ENCODE data around the gene SLC4A5. TPM values are rescaled to one million over a fixed set of nuclear protein-coding genes. Genes with fewer than 3 reads are reported as not detected.

Gene SLC4A5
- total RNA-seq, 5 donors from 2014 or later (not counting 1 experiment from before 2014, with no cell fraction given) = 10.1 to 19.3 (median 14.6) TPM

DNA sequence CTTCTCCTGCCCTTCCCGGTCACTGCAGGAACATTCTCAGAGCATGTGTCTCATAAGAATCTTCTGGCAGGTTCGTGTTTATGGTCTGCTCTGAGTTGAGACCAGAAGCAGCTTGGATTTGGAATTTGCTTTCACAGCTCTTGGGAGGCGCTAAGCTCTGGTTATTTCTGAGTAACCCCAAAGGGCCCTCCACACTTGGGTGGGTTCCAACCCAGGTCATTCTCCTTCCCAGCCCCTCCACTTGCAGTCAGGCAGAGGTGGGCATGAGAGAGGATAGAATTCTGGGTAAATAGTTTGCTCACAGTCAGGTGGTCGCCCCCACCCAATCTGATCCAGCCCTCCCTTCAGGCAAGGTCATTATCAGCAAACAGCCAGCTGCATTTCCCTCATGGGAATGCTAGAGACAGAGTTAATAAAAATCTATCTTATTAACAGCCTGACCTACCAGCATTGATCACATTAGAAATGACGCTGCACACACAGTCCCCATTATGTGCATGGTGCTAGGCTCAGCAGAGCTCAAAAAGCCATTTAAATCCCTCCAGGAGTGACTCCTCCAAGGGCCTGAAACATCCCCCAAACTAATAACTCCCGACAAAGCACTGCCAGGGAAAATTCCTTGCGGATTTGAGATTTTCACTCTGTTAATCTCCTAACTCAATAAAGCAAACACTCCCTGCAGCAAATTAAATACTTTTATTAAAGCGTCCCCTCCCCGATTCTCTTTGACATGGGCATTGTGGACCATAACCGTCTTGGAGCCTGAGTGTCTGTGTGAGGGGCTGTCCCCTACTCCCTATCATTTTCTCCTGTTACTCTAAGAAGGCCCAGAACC lies 61.9 kb downstream of the SLC4A5 start:
- H3K9me3 Mint-ChIP-seq = no peaks in the 10 kb centered on the region
- POLR2A ChIA-PET = no interaction called here
- Histone ChIP-seq H3K27ac (ENCODE audit: low read length) (no peak overlapping the region), H3K4me3 (ENCODE audit: control insufficient read depth in 1 of 2, extremely low read depth in 1 of 2, low read length in 1 of 2) (no peak overlapping the region), H3K27me3 (replicated peaks in 1 of 2; ENCODE audit: control insufficient read depth in 2 of 2, extremely low read depth in 1 of 2, insufficient read depth in 2 of 2, low read length in 1 of 2) (no peaks in the 10 kb centered on the region), H3K9me3 (no peaks in the 10 kb centered on the region), H3K36me3 (ENCODE audit: control insufficient read depth in 2 of 2, extremely low read depth in 1 of 2, insufficient read depth in 1 of 2, low read length in 1 of 2) (no peaks in the 10 kb centered on the region), H3K4me1 (ENCODE audit: control insufficient read depth in 1 of 2, extremely low read depth in 1 of 2, insufficient read depth in 2 of 2, low read length in 2 of 2) (no peaks in the 10 kb centered on the region)
- CTCF ChIA-PET = no interaction called here
- WGBS (ENCODE audit: insufficient coverage) = 90% methylated on average over 5 of the region's 10 CpGs
- ATAC-seq (replicated peaks in 1 of 4) (no peak), DNase-seq (no peak)
- H3K4me3 Mint-ChIP-seq = no peak overlapping the region
- no peak overlapping the region for H3K27ac Mint-ChIP-seq
- H3K4me1 Mint-ChIP-seq = no peaks in the 10 kb centered on the region
- no peaks in the 10 kb centered on the region for H3K27me3 Mint-ChIP-seq
- peaks cover 41% of the 10 kb centered on the region for H3K36me3 Mint-ChIP-seq

DNA sequence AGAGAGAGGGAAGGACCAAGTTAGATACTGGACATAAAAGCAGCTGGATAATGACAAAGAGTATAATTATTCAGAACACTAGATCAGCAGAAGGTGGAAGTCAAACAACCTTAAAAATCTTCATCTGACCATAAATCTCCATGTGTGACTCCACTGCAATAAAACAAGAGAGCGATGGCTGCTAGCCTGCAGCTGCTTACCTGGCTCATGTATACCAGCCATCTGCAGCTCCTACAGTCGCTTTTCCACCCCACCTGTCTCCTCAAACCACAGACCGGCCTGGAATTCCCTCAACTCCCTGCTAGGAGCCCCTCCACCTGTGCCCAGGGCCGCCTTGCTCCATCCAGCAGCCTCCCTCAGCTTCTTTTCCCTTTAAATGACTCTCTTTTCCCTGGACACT lies 64.5 kb downstream of the SLC4A5 start:
- Mint-ChIP-seq H3K36me3 (peaks cover 38% of the 10 kb centered on the region), H3K4me3 (no peak overlapping the region), H3K27me3 (no peaks in the 10 kb centered on the region), H3K4me1 (no peaks in the 10 kb centered on the region), H3K9me3 (no peaks in the 10 kb centered on the region), H3K27ac (no peak overlapping the region)
- DNase-seq (no peak), ATAC-seq (replicated peaks in 1 of 4) (no peak)
- ChIA-PET POLR2A (no interaction called here), CTCF (interaction anchor here in 1 of 2 donors (0.6 kb wide), 1 partner anchor 57 kb away, joined by 3 read pairs; no protein-coding TSS in a partner anchor)
- Histone ChIP-seq H3K4me3 (ENCODE audit: control insufficient read depth in 1 of 2, extremely low read depth in 1 of 2, low read length in 1 of 2) (no peak overlapping the region), H3K36me3 (ENCODE audit: control insufficient read depth in 2 of 2, extremely low read depth in 1 of 2, insufficient read depth in 1 of 2, low read length in 1 of 2) (no peaks in the 10 kb centered on the region), H3K27me3 (replicated peaks in 1 of 2; ENCODE audit: control insufficient read depth in 2 of 2, extremely low read depth in 1 of 2, insufficient read depth in 2 of 2, low read length in 1 of 2) (no peaks in the 10 kb centered on the region), H3K27ac (ENCODE audit: low read length) (no peak overlapping the region), H3K4me1 (ENCODE audit: control insufficient read depth in 1 of 2, extremely low read depth in 1 of 2, insufficient read depth in 2 of 2, low read length in 2 of 2) (no peaks in the 10 kb centered on the region), H3K9me3 (no peaks in the 10 kb centered on the region)
- 68% methylated on average over 4 of the region's 4 CpGs for WGBS (ENCODE audit: insufficient coverage)

DNA sequence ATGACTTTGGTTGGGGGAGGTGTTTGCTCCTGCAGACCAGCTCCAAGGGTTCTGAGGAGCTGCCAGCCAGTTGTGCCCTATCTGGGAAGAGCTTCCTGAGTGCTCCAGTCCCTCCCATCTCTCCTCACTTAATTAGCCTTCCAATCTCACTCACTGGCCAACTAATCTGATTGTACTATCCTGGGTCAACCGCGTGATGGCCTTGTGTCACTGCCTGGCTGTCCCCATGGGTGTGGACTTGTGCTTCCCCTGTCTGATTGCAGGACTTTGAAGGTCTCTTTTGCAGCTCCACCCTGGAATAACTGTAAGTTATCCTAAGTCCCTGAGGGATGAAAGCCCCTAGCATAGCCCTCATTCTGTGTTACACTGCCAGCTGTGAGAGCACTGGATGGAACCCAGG lies 65.0 kb downstream of the SLC4A5 start:
- Histone ChIP-seq H3K9me3 (no peaks in the 10 kb centered on the region), H3K27me3 (replicated peaks in 1 of 2; ENCODE audit: control insufficient read depth in 2 of 2, extremely low read depth in 1 of 2, insufficient read depth in 2 of 2, low read length in 1 of 2) (no peaks in the 10 kb centered on the region), H3K4me3 (ENCODE audit: control insufficient read depth in 1 of 2, extremely low read depth in 1 of 2, low read length in 1 of 2) (no peak overlapping the region), H3K36me3 (ENCODE audit: control insufficient read depth in 2 of 2, extremely low read depth in 1 of 2, insufficient read depth in 1 of 2, low read length in 1 of 2) (no peaks in the 10 kb centered on the region), H3K4me1 (ENCODE audit: control insufficient read depth in 1 of 2, extremely low read depth in 1 of 2, insufficient read depth in 2 of 2, low read length in 2 of 2) (no peaks in the 10 kb centered on the region), H3K27ac (ENCODE audit: low read length) (no peak overlapping the region)
- Mint-ChIP-seq H3K27ac (no peak overlapping the region), H3K27me3 (no peaks in the 10 kb centered on the region), H3K9me3 (no peaks in the 10 kb centered on the region), H3K36me3 (peaks cover 35% of the 10 kb centered on the region), H3K4me1 (no peaks in the 10 kb centered on the region), H3K4me3 (no peak overlapping the region)
- ATAC-seq (replicated peaks in 1 of 4) (no peak), DNase-seq (no peak)
- ChIA-PET POLR2A (no interaction called here), CTCF (no interaction called here)
- 100% methylated on average over 2 of the region's 2 CpGs for WGBS (ENCODE audit: insufficient coverage)

DNA sequence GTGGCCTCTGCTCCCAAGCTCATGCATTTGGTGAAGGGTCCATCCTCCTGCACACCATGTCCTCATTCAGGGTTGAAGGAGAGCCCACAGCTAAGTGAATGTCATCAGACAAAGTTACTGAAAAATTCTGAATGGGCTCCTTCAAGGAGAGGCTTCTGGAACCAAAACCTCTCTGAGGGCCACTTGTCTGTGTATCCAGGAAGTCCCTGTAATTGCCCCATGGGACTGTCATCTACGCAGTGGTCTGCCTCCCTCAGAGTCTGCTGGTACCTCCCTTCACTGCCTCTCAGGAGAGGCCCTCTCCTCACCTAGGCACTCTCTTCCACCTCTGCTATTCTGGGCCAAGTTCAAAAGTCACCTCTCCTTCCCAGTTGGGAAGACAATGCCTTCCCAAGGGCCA lies 68.0 kb downstream of the SLC4A5 start:
- H3K4me1 ChIP-seq (ENCODE audit: control insufficient read depth in 1 of 2, extremely low read depth in 1 of 2, insufficient read depth in 2 of 2, low read length in 2 of 2) = no peaks in the 10 kb centered on the region
- no peaks in the 10 kb centered on the region for H3K36me3 ChIP-seq (ENCODE audit: control insufficient read depth in 2 of 2, extremely low read depth in 1 of 2, insufficient read depth in 1 of 2, low read length in 1 of 2)
- H3K9me3 ChIP-seq = no peaks in the 10 kb centered on the region
- Mint-ChIP-seq H3K27me3 (no peaks in the 10 kb centered on the region), H3K4me1 (peaks cover 0 to 3% (median 0%) of the 10 kb centered on the region in 3 donors), H3K4me3 (no peak overlapping the region), H3K27ac (no peak overlapping the region), H3K36me3 (peaks cover 27% of the 10 kb centered on the region), H3K9me3 (no peaks in the 10 kb centered on the region)
- H3K27ac ChIP-seq (ENCODE audit: low read length) = no peak overlapping the region
- no peak overlapping the region for H3K4me3 ChIP-seq (ENCODE audit: control insufficient read depth in 1 of 2, extremely low read depth in 1 of 2, low read length in 1 of 2)
- no peaks in the 10 kb centered on the region for H3K27me3 ChIP-seq (replicated peaks in 1 of 2; ENCODE audit: control insufficient read depth in 2 of 2, extremely low read depth in 1 of 2, insufficient read depth in 2 of 2, low read length in 1 of 2)
- DNase-seq = no peak
- CTCF ChIA-PET = no interaction called here
- ATAC-seq (replicated peaks in 1 of 4) = no peak
- POLR2A ChIA-PET = no interaction called here
- WGBS (ENCODE audit: insufficient coverage) = 67% methylated on average over 1 of the region's 1 CpG

DNA sequence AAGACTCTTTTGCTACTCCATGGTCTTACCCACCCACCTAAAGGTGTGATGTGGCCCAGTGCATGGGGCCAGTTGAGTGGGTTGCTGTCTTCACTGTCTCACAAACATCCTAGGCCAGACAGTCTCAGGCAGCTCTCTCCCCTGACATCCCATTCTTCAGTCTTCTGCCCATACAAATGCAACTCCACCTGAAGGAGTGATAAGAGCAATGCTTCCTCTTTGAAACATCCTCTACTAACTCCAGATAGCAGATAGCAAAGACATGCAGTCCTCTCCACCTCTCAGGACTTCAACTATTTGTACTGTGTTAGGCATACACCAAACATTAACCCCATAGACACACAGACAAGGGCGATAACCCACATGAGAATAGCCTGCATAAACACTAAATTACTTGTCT lies 73.5 kb downstream of the SLC4A5 start:
- H3K9me3 ChIP-seq = no peaks in the 10 kb centered on the region
- no peak overlapping the region for H3K4me3 ChIP-seq (ENCODE audit: control insufficient read depth in 1 of 2, extremely low read depth in 1 of 2, low read length in 1 of 2)
- 80% methylated on average over 1 of the region's 1 CpG for WGBS (ENCODE audit: insufficient coverage)
- ATAC-seq (replicated peaks in 1 of 4) (no peak), DNase-seq (no peak)
- peaks cover 14 to 30% (median 21%) of the 10 kb centered on the region in 3 donors for H3K4me1 Mint-ChIP-seq
- H3K36me3 Mint-ChIP-seq = peaks cover 20% of the 10 kb centered on the region
- no peaks in the 10 kb centered on the region for H3K27me3 Mint-ChIP-seq
- no peak overlapping the region for H3K4me3 Mint-ChIP-seq
- H3K4me1 ChIP-seq (ENCODE audit: control insufficient read depth in 1 of 2, extremely low read depth in 1 of 2, insufficient read depth in 2 of 2, low read length in 2 of 2) = peaks cover 0 to 6% of the 10 kb centered on the region in 2 experiments
- H3K27ac ChIP-seq (ENCODE audit: low read length) = no peak overlapping the region
- no peaks in the 10 kb centered on the region for H3K27me3 ChIP-seq (replicated peaks in 1 of 2; ENCODE audit: control insufficient read depth in 2 of 2, extremely low read depth in 1 of 2, insufficient read depth in 2 of 2, low read length in 1 of 2)
- H3K9me3 Mint-ChIP-seq = no peaks in the 10 kb centered on the region
- ChIA-PET CTCF (interaction anchor here in 1 of 2 donors (1.3 kb wide), 1 partner anchor 65 kb away, joined by 3 read pairs; no protein-coding TSS in a partner anchor), POLR2A (no interaction called here)
- no peaks in the 10 kb centered on the region for H3K36me3 ChIP-seq (ENCODE audit: control insufficient read depth in 2 of 2, extremely low read depth in 1 of 2, insufficient read depth in 1 of 2, low read length in 1 of 2)
- no peak overlapping the region for H3K27ac Mint-ChIP-seq

DNA sequence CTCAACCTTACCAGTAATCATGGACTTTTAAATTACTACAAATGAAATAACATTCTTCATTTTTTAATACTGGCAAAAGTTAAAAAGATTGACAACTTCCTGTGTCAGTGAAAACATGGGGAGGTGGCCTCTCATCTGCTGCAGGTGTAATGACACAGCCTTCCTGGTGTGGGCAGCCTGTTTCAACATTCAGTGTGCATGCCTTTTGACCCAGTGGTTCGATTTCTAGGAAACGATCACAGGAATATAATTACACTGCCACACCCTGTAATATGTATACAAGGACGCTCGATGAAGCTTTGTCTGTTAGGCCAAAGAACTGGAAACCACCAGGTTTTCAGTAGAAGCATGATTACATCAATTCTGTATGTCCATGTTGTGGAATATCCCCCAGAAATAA lies 76.1 kb downstream of the SLC4A5 start:
- no peaks in the 10 kb centered on the region for H3K36me3 ChIP-seq (ENCODE audit: control insufficient read depth in 2 of 2, extremely low read depth in 1 of 2, insufficient read depth in 1 of 2, low read length in 1 of 2)
- H3K4me1 ChIP-seq (ENCODE audit: control insufficient read depth in 1 of 2, extremely low read depth in 1 of 2, insufficient read depth in 2 of 2, low read length in 2 of 2) = peaks cover 0 to 6% of the 10 kb centered on the region in 2 experiments
- peak overlapping the region; percentile 82 to 95 for H3K27ac Mint-ChIP-seq
- peaks cover 14 to 30% (median 21%) of the 10 kb centered on the region in 3 donors for H3K4me1 Mint-ChIP-seq
- H3K9me3 ChIP-seq = no peaks in the 10 kb centered on the region
- peaks cover 29% of the 10 kb centered on the region for H3K36me3 Mint-ChIP-seq
- ChIA-PET CTCF (interaction anchor here (0.6 to 2.3 kb wide), 4 partner anchors 21 to 68 kb away, joined by 3 to 17 read pairs (median 10); no protein-coding TSS in a partner anchor), POLR2A (interaction anchor here in 1 of 2 donors (0.6 kb wide), 1 partner anchor 115 kb away, joined by 9 read pairs; no protein-coding TSS in a partner anchor)
- no peaks in the 10 kb centered on the region for H3K9me3 Mint-ChIP-seq
- ATAC-seq (replicated peaks in 1 of 4) (peak; percentile 92 to 100 (median 99)), DNase-seq (peak in 34 of 35 experiments; percentile 22 to 78 (median 54))
- no CpG with 5 or more reads among the region's 4 CpGs for WGBS (ENCODE audit: insufficient coverage)
- no peaks in the 10 kb centered on the region for H3K27me3 Mint-ChIP-seq
- H3K27me3 ChIP-seq (replicated peaks in 1 of 2; ENCODE audit: control insufficient read depth in 2 of 2, extremely low read depth in 1 of 2, insufficient read depth in 2 of 2, low read length in 1 of 2) = no peaks in the 10 kb centered on the region
- H3K4me3 ChIP-seq (ENCODE audit: control insufficient read depth in 1 of 2, extremely low read depth in 1 of 2, low read length in 1 of 2) = no peak overlapping the region
- peak overlapping the region; percentile 32 to 71 (median 38) for H3K4me3 Mint-ChIP-seq
- peak overlapping the region; percentile 52 for H3K27ac ChIP-seq (ENCODE audit: low read length)

Data from T-cell (primary cell).